ENCODE data around the gene RAB36.

GRCh38 chr22:23183061-23183698 is 37.9 kb downstream of the RAB36 start:
- TF ChIP-seq POLR2AphosphoS5 (IDR thresholded peaks at IDR 0.05; ENCODE audit: low read depth, low read length) (no peak), TAF1 (IDR thresholded peaks at IDR 0.05; ENCODE audit: borderline replicate concordance, insufficient read depth, low read length) (no peak), SIN3A (IDR thresholded peaks at IDR 0.05; ENCODE audit: borderline replicate concordance, insufficient read depth, low read length) (no peak), REST (IDR thresholded peaks at IDR 0.05; ENCODE audit: insufficient read depth in 1 of 2, low read depth in 2 of 2, low read length in 2 of 2) (no peak), FOXP2 (optimal IDR thresholded peaks at IDR 0.05; ENCODE audit: borderline replicate concordance, extremely low read depth, extremely low read length, insufficient read depth) (no peak)

Data from PFSK-1 (cell line).